Colonic mucosa (tissue), 4 donors: ENCODE measurements around the gene SLC1A3. TPM values are rescaled to one million over a fixed set of nuclear protein-coding genes. Genes with fewer than 3 reads are reported as not detected.

Experiments
- DNase-seq: peaks from one replicate; pipeline ENCODE4 v3.0.0-alpha.2; 2020
- H3K27ac ChIP-seq: fragments of 200-600 bp; one replicate; pipeline ENCODE4 v1.8.0; 2021
- H3K27me3 ChIP-seq: fragments of 200-600 bp; one replicate; pipeline ENCODE4 v1.8.0; 2021
- H3K36me3 ChIP-seq: fragments of 200-600 bp; one replicate; pipeline ENCODE4 v1.8.0; 2021
- H3K4me1 ChIP-seq: fragments of 200-600 bp; one replicate; pipeline ENCODE4 v1.8.0; 2021; ENCODE audit warnings: mild to moderate bottlenecking
- H3K4me3 ChIP-seq: fragments of 200-600 bp; one replicate; pipeline ENCODE4 v1.8.0; 2021
- H3K9ac ChIP-seq, 2 donors: one replicate each; pipeline ENCODE4 v1.7.0; 2013; ENCODE audit warnings: control low read depth in 2 of 2, low read depth in 2 of 2, low read length in 2 of 2
- H3K9me3 ChIP-seq: fragments of 200-600 bp; one replicate; pipeline ENCODE4 v1.8.0; 2021
- CTCF ChIP-seq: fragments of 200-600 bp; IDR thresholded peaks from one replicate; pipeline ENCODE4 v1.8.0; 2022; ENCODE audit warnings: antibody characterized with exemption, mild to moderate bottlenecking
- intact Hi-C: fragments of 100-400 bp; cut with DNase I; formaldehyde crosslinking; loops from one replicate; pipeline ENCODE4 v1.14.1; 2022
- total RNA-seq, 2 donors: library from RNA; stranded (reverse); fragmentation: NEBNext Ultra II Directional in 1 of 2; extraction: Animal tissue kit (Norgen Biotek cat#: 25700) in 1 of 2; gene quantifications; one replicate each; pipeline ENCODE4 v1.2.1, GENCODE V29; 2021
- donor health status: healthy.
- donor health status: DM: no; HTN: no; CAD: no.
- donor health status: DM: no; HTN: no; CAD: no.

SLC1A3 gene
- total RNA-seq, 2 donors from 2014 or later = 0.50 to 1.9 TPM

GRCh38 chr5:36602704-36603321 lies 3.6 kb upstream of the SLC1A3 start:
- Histone ChIP-seq H3K36me3 (no peaks in the 10 kb centered on the region), H3K9me3 (no peaks in the 10 kb centered on the region), H3K27me3 (no peaks in the 10 kb centered on the region), H3K4me3 (no peak overlapping the region), H3K9ac (no peak overlapping the region), H3K4me1 (no peaks in the 10 kb centered on the region), H3K27ac (no peak overlapping the region)
- no peak for DNase-seq
- intact Hi-C loops = no loop called here
- no peak for TF ChIP-seq CTCF

GRCh38 chr5:36605241-36605640 lies 1.2 kb upstream of the SLC1A3 start:
- DNase-seq = no peak
- intact Hi-C loops = no loop called here
- no peak overlapping the region for H3K9ac ChIP-seq
- H3K27me3 ChIP-seq = no peaks in the 10 kb centered on the region
- no peak for TF ChIP-seq CTCF
- H3K9me3 ChIP-seq = no peaks in the 10 kb centered on the region
- no peaks in the 10 kb centered on the region for H3K4me1 ChIP-seq
- H3K4me3 ChIP-seq = no peak overlapping the region
- H3K27ac ChIP-seq = no peak overlapping the region
- no peaks in the 10 kb centered on the region for H3K36me3 ChIP-seq

- H3K27ac ChIP-seq = no peak overlapping the region
- intact Hi-C loops = no loop called here
- TF ChIP-seq CTCF = no peak
- H3K36me3 ChIP-seq = no peaks in the 10 kb centered on the region
- H3K9ac ChIP-seq = no peak overlapping the region
- DNase-seq = no peak
- H3K4me1 ChIP-seq = no peaks in the 10 kb centered on the region
- H3K9me3 ChIP-seq = no peaks in the 10 kb centered on the region
- H3K27me3 ChIP-seq = no peaks in the 10 kb centered on the region
- H3K4me3 ChIP-seq = peak overlapping the region; percentile 38
Measured at GRCh38 chr5:36606036-36606427, 374 bp upstream of the SLC1A3 start.

- H3K4me3 ChIP-seq = peak overlapping the region; percentile 38
- no peaks in the 10 kb centered on the region for H3K9me3 ChIP-seq
- TF ChIP-seq CTCF = no peak
- H3K27me3 ChIP-seq = no peaks in the 10 kb centered on the region
- H3K36me3 ChIP-seq = no peaks in the 10 kb centered on the region
- H3K27ac ChIP-seq = no peak overlapping the region
- intact Hi-C loops = no loop called here
- no peak overlapping the region for H3K9ac ChIP-seq
- no peaks in the 10 kb centered on the region for H3K4me1 ChIP-seq
- DNase-seq = no peak
Measured at GRCh38 chr5:36607114-36607571, 737 bp downstream of the SLC1A3 start.

GRCh38 chr5:36607838-36608783 lies 1.7 kb downstream of the SLC1A3 start:
- no peak overlapping the region for H3K9ac ChIP-seq
- no peak overlapping the region for H3K27ac ChIP-seq
- no peak overlapping the region for H3K4me3 ChIP-seq

More at GRCh38 chr5:36607838-36608783, 1.7 kb downstream of the SLC1A3 start:
- intact Hi-C loops = no loop called here
- no peak for DNase-seq
- H3K27me3 ChIP-seq = no peaks in the 10 kb centered on the region
- no peak for TF ChIP-seq CTCF
- no peaks in the 10 kb centered on the region for H3K4me1 ChIP-seq
- no peaks in the 10 kb centered on the region for H3K36me3 ChIP-seq
- H3K9me3 ChIP-seq = no peaks in the 10 kb centered on the region
